Measurements from ENCODE around the gene UBE2G1.
A peak's percentile ranks its signal among the peaks of the same experiment; 100 is the strongest.
"Not testable (repeated sequence)": the region's sequence is repeated elsewhere in the genome, so short reads cannot be mapped to it uniquely, and the experiment has no call there.

UBE2G1 gene

GRCh38 chr17:4375796-4376440 lies 9.4 kb upstream of the UBE2G1 start:
- DNase-seq (ENCODE audit: low read depth in 2 of 3, low spot score in 1 of 3), result not testable (repeated sequence)

GRCh38 chr17:4375039-4375748 lies 8.7 kb upstream of the UBE2G1 start:
- DNase-seq (ENCODE audit: low read depth in 2 of 3, low spot score in 1 of 3), result peak; percentile 60 to 62 (median 62)

- no peak for DNase-seq (ENCODE audit: low read depth in 2 of 3, low spot score in 1 of 3)
These were observed 3.2 kb upstream of the UBE2G1 start for GRCh38 chr17:4369557-4370230.

- DNase-seq (ENCODE audit: low read depth in 2 of 3, low spot score in 1 of 3), result no peak
These were observed 1.9 kb upstream of the UBE2G1 start for GRCh38 chr17:4368341-4368740.

- not testable (repeated sequence) for DNase-seq (ENCODE audit: low read depth in 2 of 3, low spot score in 1 of 3)
These were observed 702 bp upstream of the UBE2G1 start for GRCh38 chr17:4367177-4367576.

- DNase-seq (ENCODE audit: low read depth in 2 of 3, low spot score in 1 of 3), result peak; percentile 4 to 30 (median 24)
These were observed 698 bp downstream of the UBE2G1 start for GRCh38 chr17:4365628-4366326.

- DNase-seq (ENCODE audit: low read depth in 2 of 3, low spot score in 1 of 3), result peak; percentile 75 to 86 (median 85)
These were observed 1.3 kb downstream of the UBE2G1 start for GRCh38 chr17:4365103-4365627.

- DNase-seq (ENCODE audit: low read depth in 2 of 3, low spot score in 1 of 3), result no peak
These were observed 1.8 kb downstream of the UBE2G1 start for GRCh38 chr17:4364622-4365041.

GRCh38 chr17:4362141-4362540 lies 4.3 kb downstream of the UBE2G1 start:
- DNase-seq (ENCODE audit: low read depth in 2 of 3, low spot score in 1 of 3), result no peak

- no peak for DNase-seq (ENCODE audit: low read depth in 2 of 3, low spot score in 1 of 3)
These were observed 8.3 kb downstream of the UBE2G1 start for GRCh38 chr17:4358154-4358553.

GRCh38 chr17:4357671-4358070 lies 8.8 kb downstream of the UBE2G1 start:
- no peak for DNase-seq (ENCODE audit: low read depth in 2 of 3, low spot score in 1 of 3)

GRCh38 chr17:4357030-4357628 lies 9.3 kb downstream of the UBE2G1 start:
- no peak for DNase-seq (ENCODE audit: low read depth in 2 of 3, low spot score in 1 of 3)

- DNase-seq (ENCODE audit: low read depth in 2 of 3, low spot score in 1 of 3), result no peak
These were observed 11.5 kb downstream of the UBE2G1 start for GRCh38 chr17:4354862-4355514.

GRCh38 chr17:4354206-4354605 lies 12.3 kb downstream of the UBE2G1 start:
- no peak for DNase-seq (ENCODE audit: low read depth in 2 of 3, low spot score in 1 of 3)

GRCh38 chr17:4350214-4350613 lies 16.3 kb downstream of the UBE2G1 start:
- not testable (repeated sequence) for DNase-seq (ENCODE audit: low read depth in 2 of 3, low spot score in 1 of 3)

- DNase-seq (ENCODE audit: low read depth in 2 of 3, low spot score in 1 of 3), result no peak
These were observed 20.8 kb downstream of the UBE2G1 start for GRCh38 chr17:4345581-4346252.

- no peak for DNase-seq (ENCODE audit: low read depth in 2 of 3, low spot score in 1 of 3)
These were observed 21.5 kb downstream of the UBE2G1 start for GRCh38 chr17:4344926-4345325.

- DNase-seq (ENCODE audit: low read depth in 2 of 3, low spot score in 1 of 3), result no peak
These were observed 23.9 kb downstream of the UBE2G1 start for GRCh38 chr17:4342535-4342934.

GRCh38 chr17:4341616-4341977 lies 24.9 kb downstream of the UBE2G1 start:
- no peak for DNase-seq (ENCODE audit: low read depth in 2 of 3, low spot score in 1 of 3)
